Stomach (tissue), 9 donors: ENCODE results near the gene AATK. TPM values are rescaled to one million over a fixed set of nuclear protein-coding genes. Genes with fewer than 3 reads are reported as not detected.
A peak's percentile ranks its signal among the peaks of the same experiment; 100 is the strongest.

Experiments used
- DNase-seq, 2 donors: peaks; one replicate each; pipeline versions ENCODE4 v3.0.0 to v3.0.0-alpha.2; 2013 to 2019
- H3K27ac ChIP-seq, 5 donors: fragments of 200-600 bp in 4 of 5; sonication (generic) in 4 of 5; one replicate each; pipeline ENCODE4 v1.5.1; 2013 to 2019; ENCODE audit warnings: mild to moderate bottlenecking in 1 of 5, moderate library complexity in 1 of 5
- H3K27me3 ChIP-seq, 3 donors: fragments of 200-600 bp; sonication (generic); one replicate each; pipeline ENCODE4 v1.5.1; 2017 to 2019; ENCODE audit warnings: mixed run types in 1 of 3
- H3K36me3 ChIP-seq, 4 donors: fragments of 200-600 bp; sonication (generic); 1 replicate in 3 of 4; 2 replicates in 1 of 4; pipeline ENCODE4 v1.5.1; 2016 to 2019
- H3K4me1 ChIP-seq, 4 donors: fragments of 200-600 bp; sonication (generic); one replicate each; pipeline ENCODE4 v1.5.1; 2016 to 2019
- H3K4me3 ChIP-seq, 4 donors: fragments of 200-600 bp; sonication (generic) in 3 of 4; one replicate each; pipeline ENCODE4 v1.5.1; 2016 to 2019; ENCODE audit warnings: mild to moderate bottlenecking in 1 of 4
- H3K9me3 ChIP-seq, 4 donors: fragments of 200-600 bp; sonication (generic); one replicate each; pipeline ENCODE4 v1.5.1; 2016 to 2019
- EP300 ChIP-seq: sonication (generic); formaldehyde crosslinking; IDR thresholded peaks from one replicate; pipeline ENCODE4 v1.6.1; 2017; ENCODE audit warnings: antibody characterized with exemption
- POLR2A ChIP-seq, 4 donors: fragments of 450-650 bp; IDR thresholded peaks; one replicate each; pipeline ENCODE4 v1.6.1; 2016; ENCODE audit warnings: antibody characterized with exemption in 4 of 4, control low read depth in 2 of 4, mild to moderate bottlenecking in 1 of 4, moderate library complexity in 1 of 4
- POLR2AphosphoS5 ChIP-seq, 3 donors: sonication (generic); formaldehyde crosslinking; IDR thresholded peaks; one replicate each; pipeline ENCODE4 v1.6.1; 2016; ENCODE audit warnings: antibody characterized with exemption in 3 of 3
- WGBS, 5 donors: extraction: QIAGEN DNeasy Blood & Tissue Kit in 3 of 5; methylation state at CpG; one replicate each; pipeline versions ENCODE4 v1.1.5 to v1.1.7; 2013 to 2018; 5-methylcytosine and 5-hydroxymethylcytosine counted together
- intact Hi-C: fragments of 100-400 bp; cut with DNase I; formaldehyde crosslinking; loops from one replicate; pipeline ENCODE4 v1.15.1; 2023; ENCODE audit warnings: low total_unique reads
- polyA plus RNA-seq, 3 donors: library from polyadenylated mRNA; stranded (reverse); fragments of 200-250 nt; gene quantifications; one replicate each; pipeline ENCODE4 v1.2.3, GENCODE V29; 2013
- total RNA-seq, 5 donors: library from RNA; depleted of rRNA; stranded (reverse); fragments of >200 nt; gene quantifications; one replicate each; pipeline versions ENCODE4 v1.1.0 to v1.2.3, GENCODE V29; 2014 to 2016
- TF ChIP-seq, protein P1 (sequence below), 7 experiments: fragments of 450-650 bp in 4 of 7; fragments of 200-600 bp in 3 of 7; sonication (generic) in 3 of 7; IDR thresholded peaks; one replicate each; pipeline ENCODE4 v1.5.1; 2016 to 2019; ENCODE audit warnings: antibody characterized with exemption in 7 of 7, control low read depth in 2 of 7, mild to moderate bottlenecking in 1 of 7
- donor health status: healthy with polysubstance abuse.
- donor health status: Bipolar disorder and iron deficiency.
- donor health status: healthy.

AATK gene
- total and polyA plus RNA-seq, 8 donors: 0.87 to 31.7 (median 7.3) TPM

DNA sequence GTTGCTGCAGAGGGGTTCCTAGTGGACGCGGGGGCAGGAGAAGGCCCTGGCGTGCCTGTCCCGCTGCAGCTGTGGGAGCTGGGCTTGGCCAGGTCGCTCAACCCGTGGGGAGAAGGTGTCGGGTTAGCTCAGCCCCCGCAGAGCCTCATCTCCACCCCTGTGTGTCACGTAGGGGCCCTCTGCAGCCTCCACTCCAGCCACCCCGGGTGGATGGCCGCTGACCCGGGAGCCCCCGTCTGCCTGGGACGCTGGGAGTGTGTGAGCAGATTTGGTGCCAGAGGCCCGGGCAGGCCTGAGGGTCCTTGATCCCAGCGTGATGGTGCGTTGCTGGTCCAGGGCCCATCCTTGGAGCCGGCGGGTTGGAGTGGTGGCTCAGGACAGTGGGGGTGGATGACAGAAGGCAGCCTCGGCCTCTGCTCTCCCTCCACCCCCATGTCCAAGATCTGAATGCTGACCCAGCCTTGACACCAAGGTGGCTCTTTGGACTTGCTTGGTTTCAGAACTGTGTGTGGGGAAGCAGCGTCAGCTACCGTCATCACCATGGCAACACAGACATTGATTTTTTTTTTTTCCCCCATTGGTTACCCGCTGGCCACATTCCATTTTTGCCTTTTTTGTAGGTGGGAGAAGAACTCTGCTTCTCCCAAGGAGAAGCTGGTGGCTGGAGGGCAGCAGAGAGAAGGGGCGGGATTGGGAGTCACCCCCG lies 95.3 kb downstream of the AATK start:
- Histone ChIP-seq H3K4me3 (no peak overlapping the region), H3K27ac (peak overlapping the region in 4 of 5 donors; percentile 71 to 78 (median 76)), H3K4me1 (peaks cover 44 to 85% (median 75%) of the 10 kb centered on the region in 4 donors), H3K27me3 (no peaks in the 10 kb centered on the region), H3K36me3 (peaks cover 0 to 38% (median 16%) of the 10 kb centered on the region in 4 donors), H3K9me3 (no peaks in the 10 kb centered on the region)
- WGBS, 5 donors: 86 to 93% (median 90%) methylated on average over 15 to 25 of the region's 25 CpGs
- intact Hi-C loops: no loop called here
- TF ChIP-seq EP300: no peak
- no peak for TF ChIP-seq POLR2AphosphoS5 (IDR thresholded peaks at IDR 0.05)
- TF ChIP-seq POLR2A (IDR thresholded peaks at IDR 0.05): no peak
- TF ChIP-seq, protein P1, sequence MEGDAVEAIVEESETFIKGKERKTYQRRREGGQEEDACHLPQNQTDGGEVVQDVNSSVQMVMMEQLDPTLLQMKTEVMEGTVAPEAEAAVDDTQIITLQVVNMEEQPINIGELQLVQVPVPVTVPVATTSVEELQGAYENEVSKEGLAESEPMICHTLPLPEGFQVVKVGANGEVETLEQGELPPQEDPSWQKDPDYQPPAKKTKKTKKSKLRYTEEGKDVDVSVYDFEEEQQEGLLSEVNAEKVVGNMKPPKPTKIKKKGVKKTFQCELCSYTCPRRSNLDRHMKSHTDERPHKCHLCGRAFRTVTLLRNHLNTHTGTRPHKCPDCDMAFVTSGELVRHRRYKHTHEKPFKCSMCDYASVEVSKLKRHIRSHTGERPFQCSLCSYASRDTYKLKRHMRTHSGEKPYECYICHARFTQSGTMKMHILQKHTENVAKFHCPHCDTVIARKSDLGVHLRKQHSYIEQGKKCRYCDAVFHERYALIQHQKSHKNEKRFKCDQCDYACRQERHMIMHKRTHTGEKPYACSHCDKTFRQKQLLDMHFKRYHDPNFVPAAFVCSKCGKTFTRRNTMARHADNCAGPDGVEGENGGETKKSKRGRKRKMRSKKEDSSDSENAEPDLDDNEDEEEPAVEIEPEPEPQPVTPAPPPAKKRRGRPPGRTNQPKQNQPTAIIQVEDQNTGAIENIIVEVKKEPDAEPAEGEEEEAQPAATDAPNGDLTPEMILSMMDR (IDR thresholded peaks at IDR 0.05): no peak
- no peak for DNase-seq

DNA sequence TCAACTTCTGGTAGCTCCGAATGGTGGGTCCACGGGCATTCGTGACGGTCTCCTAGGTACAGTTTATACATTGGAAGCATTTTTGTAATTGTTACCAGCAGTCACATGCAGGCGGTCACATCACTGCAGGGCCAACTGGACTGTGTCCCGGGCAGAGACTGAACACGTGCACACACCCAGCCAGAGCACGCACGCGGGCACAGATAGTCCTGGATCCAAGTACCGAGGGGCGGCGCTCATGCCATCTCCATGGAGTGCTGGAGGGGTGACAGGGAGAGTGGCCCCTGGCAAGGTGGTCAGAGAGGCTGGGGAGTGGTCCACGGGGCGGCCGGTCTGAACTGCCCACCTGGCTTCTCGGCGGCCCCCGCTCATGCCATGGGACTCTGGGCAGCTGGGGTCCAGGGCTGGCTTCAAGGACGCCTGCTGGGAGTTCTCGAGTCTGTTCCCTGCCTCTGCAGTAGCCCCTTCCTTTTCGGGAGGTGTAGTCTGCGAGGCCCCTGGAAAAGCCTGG lies 96.8 kb downstream of the AATK start:
- H3K27ac ChIP-seq: peak overlapping the region; percentile 68 to 78 (median 73)
- 25 to 66% (median 58%) methylated on average over 6 to 23 of the region's 23 CpGs for WGBS, 5 donors
- H3K4me1 ChIP-seq: peaks cover 59 to 85% (median 79%) of the 10 kb centered on the region in 4 donors
- H3K36me3 ChIP-seq: peaks cover 0 to 38% (median 16%) of the 10 kb centered on the region in 4 donors
- intact Hi-C loops: no loop called here
- H3K27me3 ChIP-seq: no peaks in the 10 kb centered on the region
- no peaks in the 10 kb centered on the region for H3K9me3 ChIP-seq
- no peak overlapping the region for H3K4me3 ChIP-seq
- peak in 1 of 2 donors; percentile 86 for DNase-seq
- TF ChIP-seq, protein P1 (IDR thresholded peaks at IDR 0.05): no peak
- no peak for TF ChIP-seq EP300
- TF ChIP-seq POLR2A (IDR thresholded peaks at IDR 0.05): no peak
- TF ChIP-seq POLR2AphosphoS5 (IDR thresholded peaks at IDR 0.05): no peak

DNA sequence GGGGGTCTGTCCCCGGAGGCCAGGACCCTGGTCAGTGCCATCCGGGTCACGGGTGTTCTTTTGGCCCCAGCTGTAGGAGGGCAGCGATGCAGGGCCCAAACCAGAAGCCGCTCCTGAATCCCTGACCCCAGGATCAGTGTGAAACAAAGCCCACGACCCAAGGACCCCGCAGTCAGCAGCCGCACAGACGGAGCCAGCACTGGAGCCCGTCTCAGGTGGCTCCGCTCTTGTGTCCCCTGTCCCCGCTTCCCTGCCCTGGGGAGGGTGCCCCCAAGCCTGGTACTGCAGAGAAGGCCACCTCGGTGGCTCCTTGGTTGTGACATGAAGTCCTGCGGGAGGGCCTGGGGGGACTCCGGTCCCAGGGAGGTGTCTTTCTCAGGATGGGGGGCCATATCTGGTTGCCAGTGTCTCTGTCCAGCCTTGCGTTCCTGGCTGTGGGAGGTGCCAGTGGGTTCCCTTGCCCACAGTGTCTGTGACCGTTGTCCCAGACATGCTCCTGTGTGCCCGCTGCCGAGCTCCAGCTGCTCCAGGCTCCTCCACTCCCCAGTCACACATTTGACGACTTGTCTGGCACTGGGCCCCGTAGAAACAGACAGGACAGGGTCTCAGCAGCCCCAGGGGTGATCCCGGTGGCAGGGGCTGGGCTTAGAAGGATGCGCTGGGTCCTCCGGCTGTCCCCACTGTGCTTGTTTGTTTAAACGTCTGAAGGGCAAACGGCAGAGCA lies 97.4 kb downstream of the AATK start:
- WGBS, 5 donors: 72 to 85% (median 80%) methylated on average over 10 to 26 of the region's 26 CpGs
- H3K27ac ChIP-seq: peak overlapping the region; percentile 68 to 78 (median 73)

DNA sequence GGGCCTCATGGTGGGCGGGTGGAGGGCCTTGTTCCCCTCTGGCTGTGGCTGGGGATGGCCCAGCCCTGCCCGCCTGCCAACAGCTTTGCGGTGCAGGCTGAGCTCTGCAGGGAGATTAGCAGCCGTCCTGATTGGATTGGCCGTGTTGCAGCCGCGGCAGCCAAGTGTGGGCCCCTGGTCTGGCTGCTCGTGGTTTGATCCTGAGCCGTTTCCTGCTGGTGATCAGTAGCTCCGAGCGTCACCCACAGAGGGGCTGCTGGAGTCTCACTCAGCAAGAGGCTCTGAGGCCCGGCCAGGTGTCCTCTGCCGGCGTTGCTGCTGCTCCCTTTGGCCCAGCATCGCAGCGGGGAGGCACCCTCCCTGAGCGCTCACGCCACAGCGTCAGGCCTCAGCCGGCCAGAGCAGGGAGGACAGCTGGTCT lies 98.6 kb downstream of the AATK start:
- WGBS, 5 donors: 30 to 71% (median 39%) methylated on average over 3 to 20 of the region's 20 CpGs
- DNase-seq: peak; percentile 60 to 63
- no peak overlapping the region for H3K4me3 ChIP-seq

More for the DNA sequence above, 97.4 kb downstream of the AATK start:
- Histone ChIP-seq H3K4me1 (peaks cover 65 to 88% (median 85%) of the 10 kb centered on the region in 4 donors), H3K9me3 (no peaks in the 10 kb centered on the region), H3K36me3 (peaks cover 0 to 33% (median 16%) of the 10 kb centered on the region in 4 donors), H3K4me3 (no peak overlapping the region), H3K27me3 (no peaks in the 10 kb centered on the region)
- TF ChIP-seq POLR2A (IDR thresholded peaks at IDR 0.05) (no peak), POLR2AphosphoS5 (IDR thresholded peaks at IDR 0.05) (no peak), EP300 (no peak)
- TF ChIP-seq, protein P1 (IDR thresholded peaks at IDR 0.05): no peak
- DNase-seq: no peak
- intact Hi-C loops: no loop called here

More for the DNA sequence above, 98.6 kb downstream of the AATK start:
- intact Hi-C loops: no loop called here
- Histone ChIP-seq H3K27me3 (no peaks in the 10 kb centered on the region), H3K4me1 (peaks cover 76 to 92% (median 90%) of the 10 kb centered on the region in 4 donors), H3K9me3 (no peaks in the 10 kb centered on the region), H3K36me3 (peaks cover 0 to 41% (median 16%) of the 10 kb centered on the region in 4 donors), H3K27ac (peak overlapping the region; percentile 38 to 80 (median 77))
- no peak for TF ChIP-seq POLR2A (IDR thresholded peaks at IDR 0.05)
- TF ChIP-seq POLR2AphosphoS5 (IDR thresholded peaks at IDR 0.05): no peak
- TF ChIP-seq, protein P1 (IDR thresholded peaks at IDR 0.05): no peak
- no peak for TF ChIP-seq EP300
